Thyroid gland (tissue), 4 donors: ENCODE results near the gene GGCX. TPM values are rescaled to one million over a fixed set of nuclear protein-coding genes. Genes with fewer than 3 reads are reported as not detected.

Experiments
- DNase-seq, 2 donors: peaks; one replicate each; pipeline ENCODE4 v3.0.0-alpha.2; 2019
- H3K27ac ChIP-seq, 3 donors: fragments of 200-600 bp; sonication (generic); 1 replicate in 2 of 3; 2 replicates in 1 of 3; pipeline ENCODE4 v1.5.1; 2016 to 2019; ENCODE audit warnings: mild to moderate bottlenecking in 1 of 3, moderate library complexity in 1 of 3
- H3K27me3 ChIP-seq: fragments of 200-600 bp; sonication (generic); one replicate; pipeline ENCODE4 v1.5.1; 2019
- H3K36me3 ChIP-seq, 2 donors: fragments of 200-600 bp; sonication (generic); one replicate each; pipeline ENCODE4 v1.5.1; 2016 to 2019
- H3K4me1 ChIP-seq, 2 donors: fragments of 200-600 bp; sonication (generic); one replicate each; pipeline ENCODE4 v1.5.1; 2017 to 2019
- H3K4me3 ChIP-seq, 3 donors: fragments of 200-600 bp; sonication (generic); replicated peaks in 1 of 3; 1 replicate in 2 of 3; 2 replicates in 1 of 3; pipeline ENCODE4 v1.5.1; 2016; ENCODE audit warnings: mild to moderate bottlenecking in 1 of 3
- H3K9me3 ChIP-seq: fragments of 200-600 bp; sonication (generic); one replicate; pipeline ENCODE4 v1.5.1; 2017
- POLR2A ChIP-seq, 2 donors: fragments of 450-650 bp; IDR thresholded peaks; one replicate each; pipeline ENCODE4 v1.6.1; 2017; ENCODE audit warnings: antibody characterized with exemption in 2 of 2, mild to moderate bottlenecking in 2 of 2, moderate library complexity in 1 of 2
- WGBS, 2 donors: methylation state at CpG; one replicate each; pipeline ENCODE4 v1.1.5; 2017; 5-methylcytosine and 5-hydroxymethylcytosine counted together
- intact Hi-C: fragments of 100-400 bp; cut with DNase I; formaldehyde crosslinking; loops from one replicate; pipeline ENCODE4 v1.15.1; 2023
- total RNA-seq, 4 donors: library from RNA; depleted of rRNA; stranded (reverse); fragments of >200 nt; gene quantifications; one replicate each; pipeline ENCODE4 v1.2.3, GENCODE V29; 2016
- TF ChIP-seq, protein P1 (sequence below), 6 experiments: fragments of 200-600 bp in 3 of 6; fragments of 450-650 bp in 3 of 6; sonication (generic) in 3 of 6; IDR thresholded peaks; one replicate each; pipeline ENCODE4 v1.5.1; 2016 to 2019; ENCODE audit warnings: antibody characterized with exemption in 6 of 6, mild to moderate bottlenecking in 2 of 6, inconsistent platforms in 1 of 6, moderate library complexity in 1 of 6

Gene GGCX
- total RNA-seq, 4 donors from 2014 or later: 39.5 to 81.9 (median 51.6) TPM

- Histone ChIP-seq H3K36me3 (no peaks in the 10 kb centered on the region), H3K4me3 (no peak overlapping the region), H3K9me3 (no peaks in the 10 kb centered on the region), H3K27ac (no peak overlapping the region), H3K27me3 (no peaks in the 10 kb centered on the region), H3K4me1 (no peaks in the 10 kb centered on the region)
- no peak for DNase-seq
- WGBS, 2 donors: 91% methylated on average over 6 of the region's 6 CpGs
- intact Hi-C loops: no loop called here
- TF ChIP-seq, protein P1, sequence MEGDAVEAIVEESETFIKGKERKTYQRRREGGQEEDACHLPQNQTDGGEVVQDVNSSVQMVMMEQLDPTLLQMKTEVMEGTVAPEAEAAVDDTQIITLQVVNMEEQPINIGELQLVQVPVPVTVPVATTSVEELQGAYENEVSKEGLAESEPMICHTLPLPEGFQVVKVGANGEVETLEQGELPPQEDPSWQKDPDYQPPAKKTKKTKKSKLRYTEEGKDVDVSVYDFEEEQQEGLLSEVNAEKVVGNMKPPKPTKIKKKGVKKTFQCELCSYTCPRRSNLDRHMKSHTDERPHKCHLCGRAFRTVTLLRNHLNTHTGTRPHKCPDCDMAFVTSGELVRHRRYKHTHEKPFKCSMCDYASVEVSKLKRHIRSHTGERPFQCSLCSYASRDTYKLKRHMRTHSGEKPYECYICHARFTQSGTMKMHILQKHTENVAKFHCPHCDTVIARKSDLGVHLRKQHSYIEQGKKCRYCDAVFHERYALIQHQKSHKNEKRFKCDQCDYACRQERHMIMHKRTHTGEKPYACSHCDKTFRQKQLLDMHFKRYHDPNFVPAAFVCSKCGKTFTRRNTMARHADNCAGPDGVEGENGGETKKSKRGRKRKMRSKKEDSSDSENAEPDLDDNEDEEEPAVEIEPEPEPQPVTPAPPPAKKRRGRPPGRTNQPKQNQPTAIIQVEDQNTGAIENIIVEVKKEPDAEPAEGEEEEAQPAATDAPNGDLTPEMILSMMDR (IDR thresholded peaks at IDR 0.05): no peak
- TF ChIP-seq POLR2A (IDR thresholded peaks at IDR 0.05): no peak
Observed at GRCh38 chr2:85514323-85514722, 47.0 kb downstream of the GGCX start.

- H3K9me3 ChIP-seq: no peaks in the 10 kb centered on the region
- intact Hi-C loops: no loop called here
- H3K36me3 ChIP-seq: no peaks in the 10 kb centered on the region
- no peaks in the 10 kb centered on the region for H3K27me3 ChIP-seq
- no peak for TF ChIP-seq POLR2A (IDR thresholded peaks at IDR 0.05)
- TF ChIP-seq, protein P1 (IDR thresholded peaks at IDR 0.05): no peak
- H3K4me3 ChIP-seq: no peak overlapping the region
- H3K4me1 ChIP-seq: peaks cover 0 to 9% of the 10 kb centered on the region in 2 donors
- 78 to 82% methylated on average over 6 of the region's 6 CpGs for WGBS, 2 donors
- no peak for DNase-seq
- peak overlapping the region in 1 of 3 donors; percentile 48 for H3K27ac ChIP-seq
Observed at GRCh38 chr2:85511008-85511811, 50.1 kb downstream of the GGCX start.

- DNase-seq: no peak
- 71% methylated on average over 7 of the region's 7 CpGs for WGBS, 2 donors
- intact Hi-C loops: no loop called here
- TF ChIP-seq POLR2A (IDR thresholded peaks at IDR 0.05): no peak
- TF ChIP-seq, protein P1 (IDR thresholded peaks at IDR 0.05): no peak
- H3K4me1 ChIP-seq: peaks cover 3 to 34% of the 10 kb centered on the region in 2 donors
- peak overlapping the region in 2 of 3 donors; percentile 5 to 49 for H3K27ac ChIP-seq
- H3K4me3 ChIP-seq: no peak overlapping the region
- no peaks in the 10 kb centered on the region for H3K9me3 ChIP-seq
- H3K36me3 ChIP-seq: no peaks in the 10 kb centered on the region
- no peaks in the 10 kb centered on the region for H3K27me3 ChIP-seq
Observed at GRCh38 chr2:85506768-85507181, 54.5 kb downstream of the GGCX start.

DNA sequence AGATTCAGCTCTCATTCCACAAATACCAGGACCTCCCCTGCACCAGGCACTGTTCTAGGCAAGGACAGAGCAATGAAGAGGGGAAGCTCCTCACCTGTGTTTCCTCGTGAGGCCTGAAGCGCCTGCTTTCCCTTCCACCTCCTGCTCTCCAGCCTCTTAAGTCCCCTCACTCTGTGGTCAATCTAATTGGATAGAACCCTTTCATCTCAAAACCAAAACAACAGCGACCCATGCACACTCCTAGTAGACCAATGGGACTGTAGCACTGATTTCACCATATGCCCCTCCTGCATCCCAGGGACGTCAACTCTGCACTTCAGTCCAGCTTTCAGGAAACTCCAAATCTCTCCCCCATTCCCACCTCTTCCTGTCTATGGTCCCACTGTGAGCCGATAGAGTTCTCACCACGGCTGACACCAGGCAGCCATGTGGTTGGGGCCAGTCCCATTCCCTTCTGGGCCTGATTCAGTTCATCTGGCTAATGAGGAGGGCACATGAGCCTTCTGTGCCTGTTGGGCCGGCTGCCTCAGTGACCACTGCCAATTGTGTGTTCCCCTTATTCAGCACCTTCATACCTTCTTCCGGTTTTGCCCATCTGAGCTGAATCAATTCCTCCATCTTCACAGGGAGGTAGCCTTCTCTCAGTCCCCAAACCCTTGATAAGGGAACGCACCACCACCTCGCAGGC, 55.6 kb downstream of the GGCX start:
- Histone ChIP-seq H3K27ac (peak overlapping the region in 2 of 3 donors; percentile 56 to 64), H3K36me3 (no peaks in the 10 kb centered on the region)
- intact Hi-C loops: no loop called here

More for the DNA sequence above, 55.6 kb downstream of the GGCX start:
- Histone ChIP-seq H3K4me3 (no peak overlapping the region), H3K27me3 (no peaks in the 10 kb centered on the region), H3K9me3 (no peaks in the 10 kb centered on the region), H3K4me1 (peaks cover 3 to 34% of the 10 kb centered on the region in 2 donors)
- TF ChIP-seq, protein P1 (IDR thresholded peaks at IDR 0.05): no peak
- TF ChIP-seq POLR2A (IDR thresholded peaks at IDR 0.05): no peak
- no peak for DNase-seq
- WGBS, 2 donors: 81 to 85% methylated on average over 10 of the region's 10 CpGs
